Left lung (tissue), 10 donors: ENCODE data around the gene TIMM50. TPM values are rescaled to one million over a fixed set of nuclear protein-coding genes. Genes with fewer than 3 reads are reported as not detected.

ENCODE experiments used
- ATAC-seq: fragments of 200-7000 bp; cut with Tn5 transposase; one replicate; pipeline ENCODE4 v1.9.1; 2020; ENCODE audit warnings: moderate library complexity
- DNase-seq, 4 donors: peaks; one replicate each; pipeline ENCODE4 v3.0.0-alpha.2; 2013 to 2020
- H3K27ac ChIP-seq, 2 donors: fragments of 200-600 bp; sonication (generic) in 1 of 2; one replicate each; pipeline versions ENCODE4 v1.5.0 to v1.8.0; 2020 to 2021
- H3K27me3 ChIP-seq, 2 donors: fragments of 200-600 bp; sonication (generic) in 1 of 2; one replicate each; pipeline versions ENCODE4 v1.5.0 to v1.8.0; 2020 to 2021
- H3K36me3 ChIP-seq, 2 donors: fragments of 200-600 bp; sonication (generic) in 1 of 2; one replicate each; pipeline versions ENCODE4 v1.5.0 to v1.8.0; 2020 to 2021
- H3K4me1 ChIP-seq, 2 donors: fragments of 200-600 bp; one replicate each; pipeline ENCODE4 v1.8.0; 2021
- H3K4me3 ChIP-seq, 2 donors: fragments of 200-600 bp; sonication (generic) in 1 of 2; one replicate each; pipeline versions ENCODE4 v1.5.0 to v1.8.0; 2020 to 2021; ENCODE audit warnings: mild to moderate bottlenecking in 1 of 2
- H3K9me3 ChIP-seq, 2 donors: fragments of 200-600 bp; sonication (generic) in 1 of 2; one replicate each; pipeline versions ENCODE4 v1.5.0 to v1.8.0; 2020 to 2021
- CTCF ChIP-seq, 2 donors: fragments of 200-600 bp; sonication (generic) in 1 of 2; IDR thresholded peaks; one replicate each; pipeline versions ENCODE4 v1.5.0 to v1.8.0; 2021; ENCODE audit warnings: antibody characterized with exemption in 2 of 2
- intact Hi-C, 2 donors: fragments of 100-400 bp; cut with DNase I; formaldehyde crosslinking; loops; one replicate each; pipeline versions ENCODE4 v1.11.2 to v1.14.2; 2022
- polyA plus RNA-seq, 6 donors: library from polyadenylated mRNA; unstranded; fragments of 120-200 nt; gene quantifications; one replicate each; pipeline ENCODE4 v1.2.1, GENCODE V29; 2013; ENCODE audit not compliant: insufficient read length in 6 of 6
- total RNA-seq, 2 donors: library from RNA; stranded (reverse); fragmentation: NEBNext Ultra II Directional; extraction: Animal tissue kit (Norgen Biotek cat#: 25700); gene quantifications; one replicate each; pipeline ENCODE4 v1.2.1, GENCODE V29; 2021
- donor health status: DM: no; HTN: yes; CAD: no.
- donor health status: DM: no; HTN: no; CAD: no.

Gene TIMM50
- total and polyA plus RNA-seq, 8 donors, result 46.0 to 76.0 (median 68.4) TPM

GRCh38 chr19:39497996-39498797 lies 17.6 kb downstream of the TIMM50 start:
- Histone ChIP-seq H3K27me3 (peaks cover 45 to 83% of the 10 kb centered on the region in 2 donors), H3K36me3 (no peaks in the 10 kb centered on the region), H3K4me3 (no peak overlapping the region), H3K9me3 (no peaks in the 10 kb centered on the region), H3K4me1 (peaks cover 8 to 23% of the 10 kb centered on the region in 2 donors), H3K27ac (no peak overlapping the region)
- no peak for TF ChIP-seq CTCF (IDR thresholded peaks at IDR 0.05)
- peak in 2 of 4 donors; percentile 64 to 74 for DNase-seq
- intact Hi-C loops, result no loop called here
- ATAC-seq, result peak; percentile 48

GRCh38 chr19:39498798-39499642 lies 18.4 kb downstream of the TIMM50 start, which contains the start of gene DLL3:
Gene DLL3, plus strand, starts transcription at chr19:39498947. Its CDS starts 28 bp downstream, at chr19:39498975.
- Histone ChIP-seq H3K4me1 (peaks cover 8 to 24% of the 10 kb centered on the region in 2 donors), H3K36me3 (no peaks in the 10 kb centered on the region), H3K27me3 (peaks cover 51 to 91% of the 10 kb centered on the region in 2 donors), H3K27ac (no peak within 1 kb of the TSS), H3K9me3 (no peaks in the 10 kb centered on the region), H3K4me3 (no peak within 1 kb of the TSS)
- no peak for TF ChIP-seq CTCF (IDR thresholded peaks at IDR 0.05)
- ATAC-seq (no peak), DNase-seq (no peak)
- intact Hi-C loops, result no loop called here

GRCh38 chr19:39499932-39500331 lies 19.3 kb downstream of the TIMM50 start:
- no peak for DNase-seq
- Histone ChIP-seq H3K4me3 (no peak overlapping the region), H3K27me3 (peaks cover 51 to 100% of the 10 kb centered on the region in 2 donors), H3K4me1 (peaks cover 8 to 24% of the 10 kb centered on the region in 2 donors), H3K9me3 (no peaks in the 10 kb centered on the region), H3K27ac (no peak overlapping the region), H3K36me3 (no peaks in the 10 kb centered on the region)
- no peak for TF ChIP-seq CTCF (IDR thresholded peaks at IDR 0.05)
- no peak for ATAC-seq
- intact Hi-C loops, result no loop called here

GRCh38 chr19:39500543-39500942 lies 19.9 kb downstream of the TIMM50 start:
- Histone ChIP-seq H3K27me3 (peaks cover 54 to 100% of the 10 kb centered on the region in 2 donors), H3K4me1 (peaks cover 8 to 24% of the 10 kb centered on the region in 2 donors), H3K4me3 (no peak overlapping the region), H3K36me3 (no peaks in the 10 kb centered on the region), H3K9me3 (no peaks in the 10 kb centered on the region), H3K27ac (no peak overlapping the region)
- no peak for ATAC-seq
- no peak for DNase-seq
- intact Hi-C loops, result no loop called here
- no peak for TF ChIP-seq CTCF (IDR thresholded peaks at IDR 0.05)

GRCh38 chr19:39501340-39501739 lies 20.7 kb downstream of the TIMM50 start:
- no peak overlapping the region for H3K4me3 ChIP-seq
- TF ChIP-seq CTCF (IDR thresholded peaks at IDR 0.05), result no peak
- no peak overlapping the region for H3K27ac ChIP-seq
- peaks cover 8 to 24% of the 10 kb centered on the region in 2 donors for H3K4me1 ChIP-seq
- ATAC-seq (no peak), DNase-seq (no peak)
- H3K36me3 ChIP-seq, result no peaks in the 10 kb centered on the region
- no peaks in the 10 kb centered on the region for H3K9me3 ChIP-seq
- intact Hi-C loops, result no loop called here
- H3K27me3 ChIP-seq, result peaks cover 62 to 100% of the 10 kb centered on the region in 2 donors
